A172 (cell line): Measurements from ENCODE around the gene AGBL3. TPM values are rescaled to one million over a fixed set of nuclear protein-coding genes. Genes with fewer than 3 reads are reported as not detected.

Experiments used
- DNase-seq: peaks from one replicate; pipeline ENCODE4 v3.0.0-alpha.2; 2015; ENCODE audit warnings: low spot score
- total RNA-seq: library from RNA; depleted of rRNA; stranded (reverse); fragments of >200 nt; shearing (Covaris generic); gene quantifications from 2 replicates; pipeline ENCODE4 v1.2.3, GENCODE V29; 2014

The AGBL3 gene
- total RNA-seq, 1 experiment from 2014 or later = 1.9 TPM

DNA sequence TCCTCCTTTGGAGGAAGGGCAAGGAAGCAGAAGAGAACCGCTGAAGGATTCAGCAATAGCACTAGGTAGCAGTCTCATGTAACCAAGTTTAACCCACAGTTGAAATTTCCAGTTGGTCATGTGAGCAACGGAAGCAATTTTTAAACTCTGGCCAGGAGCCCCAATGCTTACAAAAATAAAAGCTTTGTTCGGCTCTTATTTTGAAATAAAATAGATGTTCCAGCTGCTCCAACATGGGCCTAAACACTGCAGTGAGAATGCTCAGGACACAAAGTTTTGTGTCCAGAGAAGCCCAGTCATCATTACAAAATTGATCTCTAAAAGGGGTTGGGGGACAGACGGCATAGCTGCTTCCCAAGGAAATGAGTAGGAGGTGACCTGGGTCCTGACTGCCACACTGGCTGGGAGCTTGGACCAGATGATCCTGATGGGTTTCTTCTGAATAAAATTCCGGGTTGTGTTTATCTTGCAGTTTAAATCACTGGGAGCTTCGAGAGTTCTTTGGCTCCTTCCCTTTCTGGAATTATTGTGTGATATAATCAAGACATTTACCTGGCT is 161.1 kb downstream of the AGBL3 start:
- no peak for DNase-seq

DNA sequence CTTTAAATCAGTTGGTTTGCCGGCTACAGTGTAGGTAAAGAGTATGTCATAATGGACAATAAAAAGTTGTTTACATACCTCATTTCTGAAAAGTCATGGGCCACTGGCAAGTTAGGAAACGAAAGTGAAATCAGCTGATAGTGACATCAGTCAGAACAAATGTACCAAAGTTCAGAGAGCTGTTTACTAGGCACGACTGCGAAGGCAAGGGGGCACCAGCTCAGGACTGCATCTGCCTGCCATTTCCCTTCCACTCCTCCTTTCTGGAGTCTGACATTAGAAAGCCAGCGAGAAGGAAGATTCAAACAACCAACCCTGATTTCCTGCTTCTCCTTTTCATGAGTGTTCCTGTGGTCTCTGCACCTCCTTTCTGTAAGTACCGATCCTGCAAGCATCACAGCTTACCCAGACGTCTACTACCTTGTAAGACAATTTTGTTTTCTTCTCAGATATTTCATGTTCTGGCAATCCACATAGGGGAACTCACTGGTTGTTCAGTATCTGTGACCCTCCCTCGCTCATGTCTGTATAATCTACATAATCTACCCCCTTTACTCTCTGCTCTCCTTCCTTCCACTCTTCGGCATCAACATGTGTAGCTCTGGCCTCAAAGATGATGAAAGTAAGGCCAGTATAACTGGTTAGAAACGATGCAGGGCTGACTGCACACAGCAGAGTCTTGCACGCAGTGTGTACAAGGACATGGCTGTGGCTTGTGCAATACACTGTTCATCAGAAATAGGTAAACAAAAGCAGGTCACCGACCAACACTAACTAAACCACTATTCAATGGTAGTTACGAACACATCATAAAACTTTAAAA is 161.8 kb downstream of the AGBL3 start, which contains the start of gene TMEM140:
TSS of gene TMEM140 (plus strand) at position 174 of the 823 bp plus-strand sequence. CDS start 16,370 bp downstream, outside the sequence.
- DNase-seq = peak; percentile 40

DNA sequence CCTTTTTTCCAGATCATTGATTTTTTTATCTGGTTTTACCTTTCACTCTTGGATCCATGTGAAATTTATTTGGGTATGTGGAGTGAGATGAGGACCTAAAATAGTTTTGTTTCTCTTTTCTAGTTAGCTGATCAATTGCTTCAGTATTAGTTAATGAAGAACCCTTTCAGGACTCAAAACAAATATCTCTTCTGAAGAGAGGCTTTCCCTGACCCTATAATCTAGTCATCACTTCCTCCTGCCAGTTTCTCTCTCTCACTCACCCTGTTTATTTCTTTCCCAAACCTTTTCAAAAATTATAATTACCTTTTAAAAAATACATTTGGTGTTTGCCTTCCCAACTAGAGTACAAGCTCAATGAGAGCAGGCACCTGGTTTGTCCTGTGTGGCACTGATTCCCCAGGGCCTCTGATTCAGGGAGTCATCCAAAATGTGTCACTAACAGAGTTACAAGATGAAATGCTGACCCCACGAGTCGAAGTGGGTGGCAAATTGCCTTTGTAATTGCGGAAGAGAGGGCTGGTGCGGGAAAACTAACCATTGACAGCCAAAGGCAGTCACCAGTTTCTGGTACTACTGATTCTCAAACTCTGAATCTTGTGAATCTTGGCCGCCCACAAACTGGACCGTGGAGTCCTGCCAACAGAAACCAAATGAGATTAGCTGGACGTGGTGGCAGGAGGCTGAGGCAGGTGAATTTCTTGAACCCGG is 163.9 kb downstream of the AGBL3 start:
- no peak for DNase-seq

DNA sequence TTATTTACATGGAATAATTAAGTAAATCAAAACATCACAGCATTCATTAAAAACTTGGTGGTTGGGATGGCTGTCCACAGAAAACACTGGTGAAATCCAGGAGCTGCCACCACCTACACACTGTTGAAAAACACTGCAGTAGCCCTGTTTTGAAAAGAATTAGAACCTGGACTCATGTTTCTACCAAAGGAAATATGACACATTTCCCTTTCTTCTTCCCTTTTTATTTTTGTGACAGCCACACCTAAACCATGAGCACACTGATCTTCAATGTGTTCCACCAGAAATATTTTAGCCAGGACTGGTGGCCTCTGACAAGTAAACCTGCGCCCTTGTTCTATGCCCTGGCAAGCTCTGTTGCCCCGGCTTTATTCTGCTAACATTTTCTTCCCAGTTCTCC is 164.8 kb downstream of the AGBL3 start:
- no peak for DNase-seq

DNA sequence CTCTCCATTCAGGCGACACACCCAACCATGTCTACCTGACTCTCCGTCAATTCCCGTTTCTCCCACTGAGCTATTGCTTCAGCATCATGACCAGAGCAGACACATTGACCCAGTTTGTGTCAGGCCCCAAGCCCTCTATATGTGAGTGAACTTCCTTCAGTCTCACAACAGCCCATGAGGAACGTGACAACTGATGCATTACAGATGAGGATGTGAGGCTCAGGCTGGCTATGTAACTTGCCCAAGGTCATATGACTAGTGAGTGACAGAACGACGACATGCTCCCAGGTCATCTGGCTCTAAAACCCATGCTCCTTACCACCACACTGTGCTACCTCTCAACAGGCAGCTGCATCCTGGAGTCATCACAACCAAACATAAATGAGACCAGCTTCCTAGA is 165.2 kb downstream of the AGBL3 start:
- no peak for DNase-seq

DNA sequence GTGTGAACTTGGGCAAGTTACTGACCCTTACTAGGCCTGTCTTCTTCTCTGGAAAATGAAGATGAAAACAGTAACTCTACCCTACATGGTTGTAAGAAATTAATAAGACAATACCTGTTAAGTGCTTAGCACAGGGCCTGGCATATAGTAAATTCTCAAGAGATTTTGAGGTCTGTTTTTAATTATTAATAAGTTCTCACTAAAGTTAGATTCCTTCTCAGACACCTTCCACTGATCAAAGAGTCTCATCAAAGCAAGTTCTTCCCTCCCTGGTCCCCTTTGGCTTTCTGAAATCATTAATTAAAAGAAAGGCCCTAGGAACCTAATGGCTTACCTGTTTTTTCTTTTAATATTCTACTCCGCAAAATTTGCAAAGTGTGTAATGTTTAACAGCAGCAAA is 166.1 kb downstream of the AGBL3 start:
- DNase-seq = no peak

DNA sequence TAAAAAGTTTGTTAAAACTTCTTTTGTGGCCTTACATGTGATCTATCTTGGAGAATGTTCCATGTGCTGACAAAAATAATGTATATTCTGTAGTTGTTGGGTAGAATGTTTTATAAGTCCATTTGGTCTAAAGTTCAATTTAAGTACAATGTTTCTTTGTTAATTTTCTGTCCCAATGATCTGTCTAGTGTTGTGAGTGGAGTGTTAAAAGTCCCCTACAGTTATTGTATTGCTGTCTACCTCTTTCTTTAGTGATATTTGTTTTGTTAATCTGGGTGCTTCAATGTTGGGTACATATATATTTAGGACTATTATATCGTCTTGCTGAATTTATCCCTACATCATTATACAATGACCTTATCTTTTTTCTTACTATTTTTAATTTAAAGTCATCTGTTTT is 168.4 kb downstream of the AGBL3 start:
- DNase-seq = no peak

DNA sequence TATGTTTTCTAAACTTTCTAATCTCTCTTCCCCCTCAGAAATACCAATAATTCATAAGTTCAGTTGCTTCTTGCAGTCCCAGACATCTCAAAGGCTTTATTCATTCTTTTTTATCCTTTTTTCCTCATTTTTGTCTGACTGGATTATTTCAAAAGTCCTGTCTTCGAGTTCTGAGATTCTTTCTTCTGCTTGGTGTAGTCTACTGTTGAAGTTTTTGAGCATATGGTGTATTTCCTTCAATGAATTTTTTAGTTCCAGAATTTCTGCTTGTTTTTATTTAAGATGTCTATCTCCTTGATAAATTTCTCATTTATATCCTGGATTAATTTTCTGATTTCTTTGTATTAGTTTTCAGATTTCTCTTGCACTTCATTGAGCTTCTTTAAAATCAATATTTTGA is 170.0 kb downstream of the AGBL3 start:
- no peak for DNase-seq

DNA sequence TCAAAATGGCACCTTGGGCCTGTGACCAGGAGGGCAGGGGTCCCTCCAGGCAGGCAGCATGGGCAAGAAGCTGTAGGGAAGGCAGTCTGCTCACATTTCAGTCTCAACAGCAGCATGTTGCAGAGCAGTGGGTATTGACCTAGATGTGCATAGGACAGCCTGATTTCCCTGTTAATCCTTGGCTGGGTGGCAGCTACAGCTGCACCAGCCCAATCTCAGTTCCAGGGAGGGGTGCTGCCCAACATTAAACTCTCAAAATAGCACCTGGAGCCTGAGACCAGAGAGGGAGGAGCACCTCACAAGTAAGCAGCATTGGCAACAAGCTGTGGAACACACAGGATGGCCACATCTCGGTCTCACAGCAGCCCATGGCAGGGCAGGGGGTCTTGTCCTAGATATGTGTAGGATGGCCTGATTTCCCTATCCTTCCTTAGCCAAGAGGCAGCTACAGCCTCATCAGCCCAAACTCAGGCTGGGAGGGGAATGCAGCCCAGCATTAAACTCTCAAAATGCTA is 171.9 kb downstream of the AGBL3 start:
- DNase-seq = no peak

DNA sequence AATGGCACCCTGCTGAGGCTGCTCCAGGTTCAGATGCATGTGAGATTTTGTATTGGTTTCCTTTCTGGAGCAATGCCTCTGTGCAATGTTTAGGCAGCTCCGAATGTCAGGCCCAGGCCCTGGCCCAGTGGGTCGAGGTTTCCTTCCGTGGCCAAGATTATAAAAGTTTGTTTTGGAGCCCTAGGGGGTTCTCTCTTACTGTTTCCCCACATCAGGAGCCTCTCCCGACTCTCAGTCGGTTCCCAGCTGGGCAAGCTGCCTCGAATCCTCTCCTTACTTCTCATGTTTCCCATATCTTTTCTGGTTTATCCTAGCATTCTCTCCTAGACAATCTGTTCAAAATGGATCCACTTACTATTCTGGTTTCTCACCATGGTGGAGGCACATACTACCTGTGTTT is 172.6 kb downstream of the AGBL3 start:
- DNase-seq = no peak

DNA sequence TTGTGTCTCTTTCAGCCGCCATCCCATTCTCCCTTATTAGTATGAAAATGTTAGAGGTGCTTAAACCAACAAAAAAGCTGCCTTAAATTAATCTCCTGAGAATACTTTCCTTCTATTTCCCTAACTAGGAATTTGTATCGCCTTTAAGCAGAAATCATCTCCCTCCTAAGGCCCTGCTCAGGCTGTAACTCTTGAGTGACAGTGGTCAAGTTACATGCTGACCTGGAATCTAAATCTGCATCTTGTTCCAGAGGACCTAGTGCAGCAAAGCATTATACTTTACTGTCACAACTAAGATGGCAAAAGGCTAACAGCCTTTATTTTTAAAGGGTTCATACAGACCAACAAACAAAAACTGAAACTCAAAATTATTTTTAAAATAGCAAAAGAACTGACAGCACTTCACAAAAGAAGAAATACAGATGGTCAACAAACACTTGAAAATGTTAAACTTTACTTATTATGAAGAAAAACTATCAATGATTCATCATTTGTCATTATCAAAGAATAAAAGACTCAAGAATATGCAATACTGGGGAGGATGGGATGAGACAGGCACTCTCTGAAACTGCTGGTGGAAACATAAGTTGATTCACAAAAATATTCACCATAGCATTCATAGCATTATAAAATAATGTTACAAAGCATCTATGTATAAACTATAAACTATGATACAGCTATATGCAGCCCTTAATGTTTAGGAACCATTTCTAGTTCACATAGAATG is 173.2 kb downstream of the AGBL3 start:
- DNase-seq = no peak

DNA sequence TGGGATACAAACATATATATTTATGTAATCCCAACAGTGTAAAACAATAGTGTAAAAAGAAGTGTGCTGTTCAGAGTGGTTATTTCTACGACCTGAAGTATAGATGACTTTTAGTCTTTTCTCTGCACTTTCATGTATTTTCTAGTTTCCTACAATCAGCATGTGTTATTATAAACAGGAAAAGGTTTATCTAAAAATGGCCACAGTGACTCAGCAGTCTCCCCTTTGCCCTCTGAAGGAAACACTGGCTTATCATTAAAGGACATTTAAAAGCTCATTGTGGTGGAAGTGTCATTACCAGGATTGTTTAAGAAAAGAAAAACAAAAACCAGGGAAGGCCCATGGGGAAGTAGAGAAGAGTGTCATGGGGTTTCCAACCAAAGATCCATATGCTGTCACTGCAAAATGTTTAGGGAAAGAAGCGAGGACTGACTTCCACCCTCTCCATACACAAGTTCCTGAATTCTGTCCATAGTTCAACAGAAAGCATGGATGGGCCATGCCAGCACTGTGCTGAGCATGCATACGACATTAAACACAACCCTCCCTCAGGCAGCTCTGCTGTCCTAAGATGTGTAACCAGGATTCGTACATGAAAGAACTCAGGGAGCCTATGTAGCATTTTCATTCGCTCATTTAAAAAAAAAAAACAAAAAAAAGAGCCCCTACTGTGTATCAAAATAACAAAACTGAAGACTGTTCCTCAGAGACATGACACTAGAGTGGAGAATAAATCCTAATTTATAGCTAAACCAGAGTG is 174.0 kb downstream of the AGBL3 start:
- peak; percentile 59 for DNase-seq

DNA sequence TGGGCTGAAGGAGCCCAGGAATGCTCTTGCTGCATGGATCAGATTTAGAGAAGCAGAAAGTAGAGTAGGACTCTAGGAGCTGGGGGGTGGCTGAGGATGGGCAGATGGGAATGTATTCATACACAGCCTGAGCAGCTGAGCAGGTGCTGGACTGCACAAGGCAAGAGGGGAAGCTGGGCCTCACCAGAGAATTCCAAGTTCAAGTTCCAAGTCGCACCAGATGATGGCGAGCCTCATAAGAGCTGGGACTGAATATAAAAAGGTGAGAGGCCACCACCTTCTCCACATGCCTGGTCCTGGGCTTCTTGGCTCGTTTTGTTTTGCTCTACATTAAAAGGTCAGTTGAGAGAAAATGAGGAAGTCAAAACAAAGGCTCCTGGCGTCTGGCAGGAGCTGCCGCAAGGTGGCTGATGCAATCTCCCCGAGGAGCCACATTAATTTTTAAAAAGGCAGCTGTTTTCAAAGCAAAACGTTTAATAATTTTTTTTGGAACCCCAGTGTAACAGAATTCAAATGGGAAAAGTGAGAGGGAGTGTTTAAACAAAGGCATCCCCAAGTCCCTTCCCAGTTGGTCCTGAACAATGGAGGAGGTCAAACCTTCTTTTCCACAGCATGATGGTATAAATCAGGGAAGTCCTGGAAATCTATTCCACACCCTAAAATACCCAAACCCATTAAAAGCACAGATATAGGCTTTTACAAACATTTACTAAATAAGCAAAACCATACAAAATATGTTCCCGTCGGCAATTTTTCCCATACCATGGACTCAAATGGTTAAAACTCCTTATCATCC is 174.7 kb downstream of the AGBL3 start:
- DNase-seq = no peak

DNA sequence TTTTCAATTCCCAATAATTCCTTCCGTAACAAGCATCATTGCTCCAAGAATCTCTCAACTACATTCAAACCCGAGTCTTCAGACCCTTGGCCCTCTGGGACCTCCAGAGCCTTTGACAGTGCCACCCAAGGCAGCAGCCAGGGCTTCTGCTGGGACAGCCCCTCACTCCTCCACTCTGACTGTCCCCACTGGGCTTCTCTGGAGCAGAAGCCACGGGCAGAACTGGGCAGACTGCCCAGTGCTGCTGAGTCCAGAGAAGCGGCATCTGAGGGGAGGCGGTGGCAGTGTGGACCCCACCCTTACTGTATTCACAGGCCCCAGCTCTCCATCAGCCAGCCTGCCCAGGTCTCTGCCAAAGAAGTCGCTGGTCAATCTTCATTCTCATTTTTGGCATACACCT is 175.4 kb downstream of the AGBL3 start:
- DNase-seq = no peak

DNA sequence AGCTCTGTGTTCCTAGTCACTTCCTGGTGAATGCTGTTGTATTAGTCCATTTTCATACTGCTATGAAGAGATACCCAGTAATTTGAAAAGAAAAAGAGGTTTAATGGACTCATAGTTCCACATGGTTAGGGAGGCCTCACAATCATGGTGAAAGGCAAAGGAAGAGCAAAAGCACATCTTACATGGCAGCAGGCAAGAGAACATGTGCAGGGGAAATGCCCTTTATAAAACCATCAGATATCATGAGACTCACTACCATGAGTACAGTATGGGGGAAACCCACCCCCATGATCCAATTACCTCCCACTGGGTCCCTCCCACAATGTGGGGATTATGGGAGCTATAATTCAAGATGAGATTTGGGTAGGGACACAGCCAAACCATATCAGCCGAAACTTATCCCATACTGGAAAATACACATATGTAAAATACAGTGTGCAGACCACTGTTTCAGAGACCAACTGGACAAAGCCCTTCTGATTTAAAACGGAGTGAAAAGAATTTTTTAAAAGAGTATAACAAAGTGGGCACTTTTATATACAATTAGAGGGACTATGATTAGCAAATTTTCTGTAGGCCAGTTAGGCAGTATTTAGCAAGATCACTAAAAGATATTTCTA is 176.2 kb downstream of the AGBL3 start:
- no peak for DNase-seq

DNA sequence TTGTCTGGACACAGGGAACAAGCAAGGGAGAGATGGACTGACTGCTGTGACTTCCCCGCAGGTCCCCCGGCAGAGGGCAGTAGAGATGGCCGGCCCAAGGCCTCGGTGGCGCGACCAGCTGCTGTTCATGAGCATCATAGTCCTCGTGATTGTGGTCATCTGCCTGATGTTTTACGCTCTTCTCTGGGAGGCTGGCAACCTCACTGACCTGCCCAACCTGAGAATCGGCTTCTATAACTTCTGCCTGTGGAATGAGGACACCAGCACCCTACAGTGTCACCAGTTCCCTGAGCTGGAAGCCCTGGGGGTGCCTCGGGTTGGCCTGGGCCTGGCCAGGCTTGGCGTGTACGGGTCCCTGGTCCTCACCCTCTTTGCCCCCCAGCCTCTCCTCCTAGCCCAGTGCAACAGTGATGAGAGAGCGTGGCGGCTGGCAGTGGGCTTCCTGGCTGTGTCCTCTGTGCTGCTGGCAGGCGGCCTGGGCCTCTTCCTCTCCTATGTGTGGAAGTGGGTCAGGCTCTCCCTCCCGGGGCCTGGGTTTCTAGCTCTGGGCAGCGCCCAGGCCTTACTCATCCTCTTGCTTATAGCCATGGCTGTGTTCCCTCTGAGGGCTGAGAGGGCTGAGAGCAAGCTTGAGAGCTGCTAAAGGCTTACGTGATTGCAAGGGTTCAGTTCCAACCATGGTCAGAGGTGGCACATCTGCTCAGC is 178.2 kb downstream of the AGBL3 start:
- no peak for DNase-seq

DNA sequence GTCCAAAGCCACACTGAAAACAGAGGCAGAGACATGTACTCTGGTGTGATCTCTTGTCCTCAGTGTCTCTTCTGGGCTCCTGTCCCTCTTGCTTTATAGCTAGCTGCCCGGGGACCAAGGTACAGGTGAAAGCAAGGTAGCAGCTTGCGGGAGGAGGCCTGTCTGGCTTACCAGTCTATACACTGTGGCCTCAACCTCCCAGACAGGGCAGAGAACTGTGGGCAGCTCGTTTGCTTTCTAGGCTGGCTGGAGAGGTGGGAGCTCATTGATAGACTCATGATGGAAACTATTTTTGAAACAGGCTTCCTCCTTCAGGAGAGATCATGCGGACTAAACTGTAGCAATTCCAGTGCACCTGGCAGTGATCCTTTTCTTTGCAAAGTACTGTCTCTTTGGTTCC is 179.6 kb downstream of the AGBL3 start:
- DNase-seq = no peak

DNA sequence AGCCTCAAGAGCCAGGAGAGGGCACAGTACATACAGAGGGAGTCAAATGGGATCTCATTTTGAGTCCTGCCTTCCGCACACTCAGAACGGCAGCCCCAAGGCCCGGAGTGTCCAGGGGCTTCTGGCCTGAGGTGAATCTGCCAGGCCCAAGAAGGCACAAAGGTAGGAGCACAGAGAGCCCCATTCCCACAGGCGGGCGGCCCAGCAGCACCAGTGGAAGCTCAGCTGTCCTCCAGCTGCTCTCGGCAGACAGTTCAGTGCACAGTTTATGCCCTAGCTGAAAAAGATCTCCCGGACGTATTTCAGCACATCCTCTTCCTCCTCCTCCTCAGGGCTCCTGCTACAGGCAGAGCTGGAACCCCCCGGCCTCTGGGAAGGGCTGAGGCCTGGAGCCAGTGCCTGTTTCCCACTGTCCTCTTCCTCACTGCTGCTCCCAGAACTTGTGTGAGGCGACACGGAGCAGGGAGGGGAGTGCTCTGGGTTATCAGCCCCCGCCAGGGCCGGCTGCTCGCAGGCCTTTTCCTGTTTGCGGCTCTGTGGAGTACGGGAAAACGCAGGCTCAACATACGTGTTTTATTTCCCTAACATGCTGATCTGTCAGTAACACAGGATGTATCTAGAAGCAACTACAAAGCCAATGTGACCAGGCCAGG is 180.2 kb downstream of the AGBL3 start:
- DNase-seq = no peak
